ENCODE data around the gene FGGY. TPM values are rescaled to one million over a fixed set of nuclear protein-coding genes. Genes with fewer than 3 reads are reported as not detected.
A peak's percentile ranks its signal among the peaks of the same experiment; 100 is the strongest.

Gene FGGY
- total and polyA plus RNA-seq, 4 donors = 16.0 to 67.0 (median 43.4) TPM

DNA sequence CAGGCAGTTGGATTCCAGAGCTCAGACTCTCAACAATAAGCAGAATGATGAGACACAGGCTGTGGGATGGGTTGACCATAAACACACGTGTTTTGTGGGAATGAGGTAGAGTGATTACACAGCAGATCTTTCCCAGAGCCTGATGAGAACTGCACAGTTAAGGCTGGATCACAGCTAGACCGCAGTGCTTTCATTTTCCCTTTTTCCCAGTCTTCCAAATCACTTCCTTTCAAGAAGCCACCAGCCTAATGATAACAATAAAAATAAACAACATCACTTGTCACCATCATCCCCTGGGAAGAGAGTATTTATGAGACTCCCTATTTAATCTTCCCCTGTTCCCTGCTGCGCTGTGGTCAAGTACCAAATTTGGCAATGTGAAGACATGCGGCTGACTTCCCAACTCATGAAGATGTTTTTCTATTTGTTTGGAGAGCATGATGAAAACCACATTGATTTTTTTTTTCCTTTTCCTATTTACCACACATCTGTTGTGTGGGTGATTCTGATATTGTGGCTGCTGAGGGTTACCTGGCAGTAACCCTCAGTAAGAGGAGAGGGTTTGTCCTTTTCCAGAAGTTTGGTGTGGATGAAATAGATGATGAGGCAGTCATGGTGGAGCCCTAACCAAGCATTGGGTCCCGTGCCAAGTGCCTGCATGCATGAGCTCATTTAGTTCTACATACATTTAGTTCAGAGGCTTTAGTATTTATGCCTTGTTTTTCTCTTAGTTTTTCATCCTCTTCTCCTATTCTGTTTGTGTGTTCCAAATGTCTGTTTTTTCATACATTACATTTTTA lies 268.9 kb downstream of the FGGY start:
- TF ChIP-seq TAF1 (conservative IDR thresholded peaks at IDR 0.05) (no peak), RXRA (IDR thresholded peaks at IDR 0.05) (no peak), RAD21 (IDR thresholded peaks at IDR 0.05) (no peak), YY1 (IDR thresholded peaks at IDR 0.05) (no peak), HNF4G (IDR thresholded peaks at IDR 0.05) (no peak), SP1 (IDR thresholded peaks at IDR 0.05) (no peak), EGR1 (IDR thresholded peaks at IDR 0.05; ENCODE audit: low read depth in 2 of 2) (no peak), HNF4A (conservative IDR thresholded peaks at IDR 0.05) (no peak), GABPA (IDR thresholded peaks at IDR 0.05 in 1 of 2, conservative IDR thresholded peaks at IDR 0.05 in 1 of 2) (no peak), FOXA1 (IDR thresholded peaks at IDR 0.05) (no peak), FOXA2 (IDR thresholded peaks at IDR 0.05) (no peak), JUND (IDR thresholded peaks at IDR 0.05) (no peak), NR2F2 (IDR thresholded peaks at IDR 0.05) (no peak)
- TF ChIP-seq, protein P1, sequence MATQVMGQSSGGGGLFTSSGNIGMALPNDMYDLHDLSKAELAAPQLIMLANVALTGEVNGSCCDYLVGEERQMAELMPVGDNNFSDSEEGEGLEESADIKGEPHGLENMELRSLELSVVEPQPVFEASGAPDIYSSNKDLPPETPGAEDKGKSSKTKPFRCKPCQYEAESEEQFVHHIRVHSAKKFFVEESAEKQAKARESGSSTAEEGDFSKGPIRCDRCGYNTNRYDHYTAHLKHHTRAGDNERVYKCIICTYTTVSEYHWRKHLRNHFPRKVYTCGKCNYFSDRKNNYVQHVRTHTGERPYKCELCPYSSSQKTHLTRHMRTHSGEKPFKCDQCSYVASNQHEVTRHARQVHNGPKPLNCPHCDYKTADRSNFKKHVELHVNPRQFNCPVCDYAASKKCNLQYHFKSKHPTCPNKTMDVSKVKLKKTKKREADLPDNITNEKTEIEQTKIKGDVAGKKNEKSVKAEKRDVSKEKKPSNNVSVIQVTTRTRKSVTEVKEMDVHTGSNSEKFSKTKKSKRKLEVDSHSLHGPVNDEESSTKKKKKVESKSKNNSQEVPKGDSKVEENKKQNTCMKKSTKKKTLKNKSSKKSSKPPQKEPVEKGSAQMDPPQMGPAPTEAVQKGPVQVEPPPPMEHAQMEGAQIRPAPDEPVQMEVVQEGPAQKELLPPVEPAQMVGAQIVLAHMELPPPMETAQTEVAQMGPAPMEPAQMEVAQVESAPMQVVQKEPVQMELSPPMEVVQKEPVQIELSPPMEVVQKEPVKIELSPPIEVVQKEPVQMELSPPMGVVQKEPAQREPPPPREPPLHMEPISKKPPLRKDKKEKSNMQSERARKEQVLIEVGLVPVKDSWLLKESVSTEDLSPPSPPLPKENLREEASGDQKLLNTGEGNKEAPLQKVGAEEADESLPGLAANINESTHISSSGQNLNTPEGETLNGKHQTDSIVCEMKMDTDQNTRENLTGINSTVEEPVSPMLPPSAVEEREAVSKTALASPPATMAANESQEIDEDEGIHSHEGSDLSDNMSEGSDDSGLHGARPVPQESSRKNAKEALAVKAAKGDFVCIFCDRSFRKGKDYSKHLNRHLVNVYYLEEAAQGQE (IDR thresholded peaks at IDR 0.05) = no peak
- TF ChIP-seq, protein P2, sequence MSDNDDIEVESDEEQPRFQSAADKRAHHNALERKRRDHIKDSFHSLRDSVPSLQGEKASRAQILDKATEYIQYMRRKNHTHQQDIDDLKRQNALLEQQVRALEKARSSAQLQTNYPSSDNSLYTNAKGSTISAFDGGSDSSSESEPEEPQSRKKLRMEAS (IDR thresholded peaks at IDR 0.05) = no peak
- TF ChIP-seq, protein P3, sequence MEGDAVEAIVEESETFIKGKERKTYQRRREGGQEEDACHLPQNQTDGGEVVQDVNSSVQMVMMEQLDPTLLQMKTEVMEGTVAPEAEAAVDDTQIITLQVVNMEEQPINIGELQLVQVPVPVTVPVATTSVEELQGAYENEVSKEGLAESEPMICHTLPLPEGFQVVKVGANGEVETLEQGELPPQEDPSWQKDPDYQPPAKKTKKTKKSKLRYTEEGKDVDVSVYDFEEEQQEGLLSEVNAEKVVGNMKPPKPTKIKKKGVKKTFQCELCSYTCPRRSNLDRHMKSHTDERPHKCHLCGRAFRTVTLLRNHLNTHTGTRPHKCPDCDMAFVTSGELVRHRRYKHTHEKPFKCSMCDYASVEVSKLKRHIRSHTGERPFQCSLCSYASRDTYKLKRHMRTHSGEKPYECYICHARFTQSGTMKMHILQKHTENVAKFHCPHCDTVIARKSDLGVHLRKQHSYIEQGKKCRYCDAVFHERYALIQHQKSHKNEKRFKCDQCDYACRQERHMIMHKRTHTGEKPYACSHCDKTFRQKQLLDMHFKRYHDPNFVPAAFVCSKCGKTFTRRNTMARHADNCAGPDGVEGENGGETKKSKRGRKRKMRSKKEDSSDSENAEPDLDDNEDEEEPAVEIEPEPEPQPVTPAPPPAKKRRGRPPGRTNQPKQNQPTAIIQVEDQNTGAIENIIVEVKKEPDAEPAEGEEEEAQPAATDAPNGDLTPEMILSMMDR (IDR thresholded peaks at IDR 0.05; ENCODE audit: low read depth, low read length, missing input control) = no peak
- TF ChIP-seq, protein P4, sequence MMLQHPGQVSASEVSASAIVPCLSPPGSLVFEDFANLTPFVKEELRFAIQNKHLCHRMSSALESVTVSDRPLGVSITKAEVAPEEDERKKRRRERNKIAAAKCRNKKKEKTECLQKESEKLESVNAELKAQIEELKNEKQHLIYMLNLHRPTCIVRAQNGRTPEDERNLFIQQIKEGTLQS (IDR thresholded peaks at IDR 0.05) = no peak
- TF ChIP-seq, protein P5, sequence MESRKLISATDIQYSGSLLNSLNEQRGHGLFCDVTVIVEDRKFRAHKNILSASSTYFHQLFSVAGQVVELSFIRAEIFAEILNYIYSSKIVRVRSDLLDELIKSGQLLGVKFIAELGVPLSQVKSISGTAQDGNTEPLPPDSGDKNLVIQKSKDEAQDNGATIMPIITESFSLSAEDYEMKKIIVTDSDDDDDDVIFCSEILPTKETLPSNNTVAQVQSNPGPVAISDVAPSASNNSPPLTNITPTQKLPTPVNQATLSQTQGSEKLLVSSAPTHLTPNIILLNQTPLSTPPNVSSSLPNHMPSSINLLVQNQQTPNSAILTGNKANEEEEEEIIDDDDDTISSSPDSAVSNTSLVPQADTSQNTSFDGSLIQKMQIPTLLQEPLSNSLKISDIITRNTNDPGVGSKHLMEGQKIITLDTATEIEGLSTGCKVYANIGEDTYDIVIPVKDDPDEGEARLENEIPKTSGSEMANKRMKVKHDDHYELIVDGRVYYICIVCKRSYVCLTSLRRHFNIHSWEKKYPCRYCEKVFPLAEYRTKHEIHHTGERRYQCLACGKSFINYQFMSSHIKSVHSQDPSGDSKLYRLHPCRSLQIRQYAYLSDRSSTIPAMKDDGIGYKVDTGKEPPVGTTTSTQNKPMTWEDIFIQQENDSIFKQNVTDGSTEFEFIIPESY (IDR thresholded peaks at IDR 0.05) = no peak
- peaks cover 0 to 2% (median 0%) of the 10 kb centered on the region in 4 donors for H3K4me1 ChIP-seq (ENCODE audit: control insufficient read depth in 4 of 4, insufficient read depth in 4 of 4, low read length in 3 of 4)
- H3K4me3 ChIP-seq (ENCODE audit: low read depth in 1 of 3, low read length in 3 of 3) = no peak overlapping the region
- H3K9ac ChIP-seq (ENCODE audit: low read depth in 1 of 2, low read length in 2 of 2) = no peak overlapping the region
- H3K27ac ChIP-seq (ENCODE audit: low read depth in 1 of 2, low read length in 2 of 2) = peak overlapping the region in 1 of 2 donors; percentile 7
- 82% methylated on average over 5 of the region's 5 CpGs for WGBS
- no peaks in the 10 kb centered on the region for H3K9me3 ChIP-seq (ENCODE audit: control insufficient read depth in 4 of 4, low read length in 3 of 4)
- no peak for DNase-seq (ENCODE audit: low spot score)
- H3K36me3 ChIP-seq (ENCODE audit: control insufficient read depth in 4 of 4, insufficient read depth in 3 of 4, low read depth in 1 of 4, low read length in 3 of 4) = peaks cover 0 to 6% (median 2%) of the 10 kb centered on the region in 4 donors
- H3K27me3 ChIP-seq (ENCODE audit: control insufficient read depth in 4 of 4, insufficient read depth in 4 of 4, low read length in 3 of 4) = no peaks in the 10 kb centered on the region

Measured in liver (tissue), 9 donors.